Stimulated activated CD4-positive, alpha-beta T cell treated with anti-CD3 and anti-CD28 coated beads, Interleukin-4, amount 100 ng/mL, for 4 hours (primary cell): ENCODE data around the gene TRIP6.
"Not testable (repeated sequence)": the region's sequence is repeated elsewhere in the genome, so short reads cannot be mapped to it uniquely, and the experiment has no call there.

Source experiments
- DNase-seq, 2 experiments: peaks; one replicate each; pipeline ENCODE4 v3.0.0-alpha.2; 2020

TRIP6 gene

DNA sequence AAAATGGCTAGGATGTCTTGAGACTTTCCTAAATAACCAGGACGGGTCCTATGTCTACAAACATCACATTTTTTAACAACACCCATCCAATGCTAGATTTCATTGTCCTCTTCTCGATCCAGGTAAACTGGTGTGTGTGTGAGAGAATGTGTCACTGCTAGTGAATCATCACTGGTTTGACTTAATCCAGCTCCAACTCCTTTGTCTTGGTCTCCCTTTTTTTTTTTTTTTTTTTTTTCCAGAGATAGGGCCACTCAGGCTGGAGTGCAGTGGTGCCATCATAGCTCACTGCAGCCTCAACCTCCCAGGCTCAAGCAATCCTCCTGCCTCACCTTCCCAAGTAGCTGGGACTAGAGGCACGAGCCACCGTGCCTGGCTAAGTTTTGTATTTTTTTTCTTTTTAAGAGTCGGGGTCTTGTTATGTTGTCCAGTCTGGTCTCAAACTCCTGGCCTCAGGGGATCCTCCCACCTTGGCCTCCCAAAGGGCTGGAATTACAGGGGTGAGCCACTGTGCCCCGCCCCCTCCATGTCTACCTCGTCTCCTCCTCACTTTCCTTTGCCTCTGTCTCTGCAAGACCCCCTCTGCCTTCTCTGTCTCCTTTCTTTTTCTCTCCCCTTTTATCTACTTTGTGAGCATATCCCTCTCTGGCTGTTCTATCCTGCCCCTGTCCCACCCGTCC lies 24.5 kb downstream of the TRIP6 start:
- DNase-seq = no peak

DNA sequence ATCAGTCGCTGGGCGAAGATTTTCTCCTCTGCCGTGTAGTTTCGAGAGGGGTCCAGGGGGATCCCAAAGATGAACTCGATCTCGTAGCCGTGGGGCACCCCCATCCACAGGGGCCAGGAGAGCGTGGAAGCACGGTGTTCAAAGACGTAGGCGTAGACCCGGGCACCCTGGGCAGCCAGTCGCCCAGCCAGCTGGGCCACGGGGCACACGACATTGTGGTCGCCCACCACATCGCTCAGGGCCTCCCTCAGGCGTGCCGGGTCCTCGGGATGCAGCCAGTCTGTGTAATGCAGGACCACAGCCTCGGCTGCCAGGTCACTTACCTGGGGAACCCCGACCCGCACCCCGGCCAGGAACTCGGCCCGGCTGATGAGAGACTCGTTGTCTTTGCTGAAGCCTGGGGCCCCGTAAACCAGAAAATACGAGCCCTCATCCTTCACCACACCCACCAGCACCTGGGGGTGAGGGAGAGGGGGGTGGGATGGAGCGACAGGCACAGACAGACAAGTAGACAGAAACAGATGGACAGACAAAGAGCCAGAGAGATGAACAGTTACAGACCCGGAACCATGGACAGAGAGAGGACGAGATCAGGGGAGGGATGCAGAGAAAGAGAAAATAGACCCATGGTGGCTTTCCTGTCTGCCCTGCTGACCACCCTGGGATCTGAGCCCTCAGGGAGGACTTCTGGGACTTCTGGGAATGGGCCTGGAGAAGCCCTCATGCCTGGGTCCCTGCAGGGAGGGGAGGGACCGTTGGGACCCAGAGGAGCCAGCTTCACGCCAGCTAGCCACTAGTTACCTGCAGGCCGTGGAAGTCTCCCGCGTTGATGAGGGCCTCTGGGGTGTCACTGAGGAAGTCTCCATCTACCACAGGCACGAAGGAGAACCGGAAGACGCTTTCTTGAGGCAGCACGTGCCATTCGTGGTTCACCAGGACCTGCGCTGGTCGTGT lies 25.5 kb downstream of the TRIP6 start:
- no peak for DNase-seq

DNA sequence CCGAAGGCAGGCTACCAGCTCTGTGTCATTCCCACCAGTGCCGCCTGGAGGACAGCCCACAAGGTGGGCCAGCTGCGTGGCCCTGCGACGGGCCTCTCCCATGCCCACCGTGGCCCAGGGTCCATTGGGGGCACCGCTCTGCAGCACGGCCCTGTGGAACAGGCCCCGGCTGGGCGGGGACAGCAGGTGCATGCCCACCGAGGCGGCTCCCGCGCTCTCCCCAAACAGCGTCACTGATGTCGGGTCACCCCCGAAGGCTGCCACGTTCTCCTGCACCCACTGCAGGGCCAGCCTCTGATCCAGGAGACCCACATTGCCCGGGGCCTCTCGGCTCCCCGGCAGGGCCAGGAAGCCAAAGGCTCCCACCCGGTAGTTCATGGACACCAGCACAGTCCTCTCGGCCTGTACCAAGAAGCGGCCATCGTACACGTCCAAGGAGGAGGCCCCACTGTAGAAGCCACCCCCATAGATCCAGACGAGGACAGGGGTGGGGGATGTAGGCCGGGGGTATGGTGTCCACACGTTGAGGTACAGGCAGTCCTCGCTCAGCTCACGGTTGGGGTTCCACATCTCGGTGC lies 26.2 kb downstream of the TRIP6 start:
- DNase-seq = no peak

DNA sequence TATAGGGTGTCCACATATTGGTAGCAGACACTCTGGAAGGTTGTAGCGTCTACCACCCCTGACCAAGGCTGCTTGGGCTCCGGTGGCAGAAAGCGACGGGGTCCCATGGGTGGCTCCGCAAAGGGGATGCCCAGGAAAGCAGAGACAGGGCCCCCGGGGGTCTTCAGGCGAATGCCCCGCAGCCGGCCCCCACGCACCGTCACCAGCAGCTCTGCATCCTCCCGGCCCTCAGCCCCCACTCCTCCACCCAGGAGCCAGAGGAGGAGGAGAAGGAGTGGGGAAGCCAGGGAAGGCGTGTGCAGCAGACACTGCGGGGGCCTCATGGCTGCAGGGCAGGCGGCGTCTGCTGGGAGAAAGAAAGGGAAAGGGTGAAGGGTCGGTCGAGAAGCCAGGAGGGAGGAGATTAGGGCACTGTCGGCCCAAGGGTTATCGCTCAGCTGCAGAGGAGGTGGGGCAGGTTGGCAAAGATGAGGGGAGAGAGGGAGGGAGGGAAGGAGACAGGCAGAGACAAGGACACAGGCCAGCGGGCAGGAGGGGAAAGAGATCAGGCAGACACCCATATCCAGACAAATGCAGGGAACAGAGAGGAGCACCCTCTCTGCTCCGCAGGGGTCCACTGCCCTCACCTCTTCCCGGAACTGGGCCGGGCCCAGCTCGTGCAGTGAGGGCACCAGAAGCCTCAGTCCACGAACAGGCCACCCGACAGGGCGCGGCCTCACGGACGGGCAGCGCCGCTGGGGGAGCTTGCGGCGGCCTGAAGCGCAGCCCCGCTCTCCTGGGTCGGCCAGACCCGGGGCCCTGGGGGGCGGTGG lies 26.9 kb downstream of the TRIP6 start:
- no peak for DNase-seq

DNA sequence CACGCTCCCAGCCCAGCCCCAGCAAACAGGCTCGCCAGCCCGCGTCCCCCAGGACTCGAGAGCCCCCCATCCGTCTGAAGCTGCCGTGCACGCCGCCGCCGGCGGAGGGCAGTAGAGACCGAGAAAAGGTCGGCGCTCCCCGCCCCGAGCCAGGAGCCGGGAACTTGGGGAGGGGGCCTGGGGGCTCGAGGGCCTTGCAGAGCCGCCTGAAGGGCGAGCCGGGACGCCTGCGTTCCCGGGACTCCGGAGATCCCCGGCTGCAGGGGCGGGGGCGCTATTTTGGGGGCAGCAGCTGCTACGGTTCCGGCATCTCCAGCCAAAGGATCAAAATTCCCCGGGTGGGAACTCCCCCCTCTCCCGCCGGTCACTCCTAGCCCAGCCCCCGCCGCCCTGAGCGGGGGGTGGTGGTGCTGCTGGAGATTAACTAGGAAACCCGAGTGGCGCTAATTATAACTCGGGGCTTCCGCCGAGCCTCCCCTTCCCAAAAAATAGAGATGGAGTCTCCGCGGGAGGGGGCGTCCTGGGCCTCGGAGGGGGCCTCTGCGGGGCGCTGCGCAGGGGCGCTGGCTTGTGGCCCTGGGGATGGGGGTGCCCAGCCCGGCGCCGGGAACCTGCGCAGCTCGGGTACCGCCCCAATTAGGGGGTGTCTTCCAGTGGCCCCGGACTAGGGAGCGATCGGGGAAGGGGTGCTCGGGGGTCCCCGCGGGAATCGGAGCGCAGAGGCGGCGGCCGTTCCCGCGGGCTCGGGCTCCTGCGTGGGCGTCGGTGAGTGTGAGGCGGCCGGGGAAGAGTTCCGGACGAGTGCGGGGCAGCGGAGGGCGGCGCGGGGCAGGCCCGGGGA lies 27.9 kb downstream of the TRIP6 start:
- DNase-seq = peak; percentile 39 to 63

DNA sequence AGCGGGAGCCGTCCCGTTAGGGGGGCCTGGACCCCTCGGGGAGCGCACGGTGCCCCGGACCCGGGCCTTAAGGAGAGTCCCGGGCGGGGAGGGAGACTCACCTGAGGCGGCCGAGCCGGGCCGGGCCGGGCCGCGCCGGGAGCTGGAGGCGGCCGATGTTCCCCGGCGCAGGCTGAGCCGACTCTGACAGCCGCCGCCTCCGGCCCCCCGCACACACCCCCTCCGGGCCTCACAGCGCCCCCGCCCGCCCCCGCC lies 28.4 kb downstream of the TRIP6 start, which contains the start of gene ACHE:
TSS of gene ACHE (minus strand) at position 188 of the 255 bp plus-strand sequence. CDS start 1,656 bp downstream, outside the sequence.
- no peak for DNase-seq

DNA sequence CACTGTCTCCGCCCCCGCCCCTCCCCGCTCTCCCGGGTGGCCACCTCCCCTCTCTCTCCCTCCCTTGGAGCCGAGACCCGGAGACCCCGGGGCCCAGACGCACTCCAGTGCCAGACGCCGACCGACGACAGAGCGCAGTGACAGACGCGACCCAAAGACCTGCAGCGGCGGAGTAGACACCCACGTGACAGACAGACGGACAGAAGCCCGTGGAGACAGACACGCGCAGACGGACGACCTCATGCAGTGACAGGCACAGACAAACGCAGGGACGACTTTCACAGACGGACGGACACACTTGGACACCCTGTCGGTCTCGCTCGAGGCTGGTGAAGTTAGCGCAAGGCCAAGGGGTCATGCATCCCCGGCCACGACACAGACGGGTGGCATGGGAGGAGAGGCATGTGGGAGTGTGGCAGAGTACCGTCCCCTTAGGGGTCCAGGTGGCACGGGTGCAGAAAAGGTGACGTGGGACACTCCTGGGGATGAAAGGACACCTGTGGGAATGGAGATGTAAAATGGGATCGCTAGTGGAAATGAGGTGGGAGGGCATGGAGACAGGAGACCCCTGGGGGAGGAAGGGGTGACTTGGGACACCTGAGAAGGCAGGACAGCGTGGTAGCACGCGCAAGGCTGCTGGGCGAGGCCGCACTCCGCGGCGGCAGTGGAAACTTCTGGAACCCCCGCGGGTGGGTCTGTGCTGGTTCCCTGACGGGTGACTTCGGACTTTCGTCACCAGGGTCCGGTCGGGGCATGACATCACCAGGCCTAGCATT lies 29.0 kb downstream of the TRIP6 start:
- peak in 1 of 2 experiments; percentile 29 for DNase-seq

DNA sequence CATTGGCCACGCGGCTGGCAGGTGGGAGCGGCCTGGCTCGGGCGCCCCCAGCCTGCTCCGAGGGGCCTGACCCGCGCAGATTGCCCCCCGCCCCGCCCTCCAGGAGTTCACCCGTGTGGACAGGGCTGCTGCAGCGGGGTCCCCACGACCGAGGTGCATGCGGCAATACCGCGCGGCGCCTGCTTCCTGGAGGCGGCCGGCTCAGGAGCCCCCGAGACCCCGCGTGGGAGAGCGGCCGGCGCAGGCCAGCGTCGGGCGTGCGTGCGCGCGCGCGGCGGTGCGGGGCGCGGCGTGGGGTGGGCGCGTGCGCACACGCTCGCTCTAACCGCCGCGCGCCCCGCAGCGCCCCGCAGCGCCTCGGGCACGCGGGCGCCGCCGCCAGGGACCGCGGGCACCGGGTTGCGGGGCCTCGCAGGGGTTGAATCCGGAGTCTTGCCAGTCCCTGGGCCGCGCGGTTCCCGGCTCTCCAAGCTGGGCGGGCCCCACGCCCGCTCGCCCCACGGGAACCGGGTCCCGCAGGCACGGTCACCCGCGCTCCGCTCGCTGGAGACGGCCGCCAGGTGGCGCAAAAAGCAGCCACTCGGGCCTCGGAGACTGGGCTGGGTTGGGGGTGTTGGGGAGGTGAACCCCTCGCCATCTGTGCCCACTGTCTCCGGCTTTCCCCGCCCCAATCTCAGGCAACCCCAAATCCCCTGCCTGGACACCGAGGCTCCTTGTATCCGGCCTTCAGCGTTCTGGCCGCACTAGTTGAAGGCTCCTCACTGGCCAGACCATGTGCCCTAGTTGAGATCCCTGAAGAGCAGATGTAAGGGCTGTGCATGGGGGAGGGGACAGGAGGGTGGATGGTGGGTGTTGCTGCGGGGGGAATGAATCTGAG lies 29.8 kb downstream of the TRIP6 start:
- DNase-seq = peak; percentile 60 to 72

DNA sequence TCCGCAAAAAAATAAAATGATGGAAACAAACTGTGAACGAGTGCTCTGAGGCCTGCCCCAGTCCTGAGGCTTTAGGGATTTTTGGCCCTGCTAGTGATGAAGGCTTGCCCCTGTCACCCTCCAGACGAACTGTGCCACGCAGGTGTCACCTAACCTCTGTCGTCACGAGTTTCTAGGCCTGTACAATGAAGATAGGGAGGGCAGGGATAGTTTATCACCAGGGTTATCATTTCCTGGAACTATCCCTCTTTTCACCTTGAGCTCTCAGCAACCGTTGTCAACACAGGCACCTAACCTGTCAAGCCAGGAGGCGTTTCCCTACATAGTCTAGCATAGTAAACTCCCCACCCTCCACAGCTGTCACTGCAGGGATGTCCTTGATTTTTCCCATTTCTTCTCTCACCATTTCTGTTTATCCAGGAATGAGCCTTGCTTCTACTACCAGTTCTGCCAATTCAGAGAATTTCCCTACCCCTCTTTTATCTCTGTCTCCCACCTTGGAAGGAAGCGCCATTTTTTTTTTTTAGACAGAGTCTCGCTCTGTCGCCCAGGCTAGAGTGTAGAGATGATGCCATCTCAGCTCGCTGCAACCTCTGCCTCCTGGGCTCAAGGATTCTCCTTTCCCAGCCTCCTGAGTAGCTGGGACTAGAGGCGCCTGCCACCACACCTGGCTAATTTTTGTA lies 30.7 kb downstream of the TRIP6 start:
- DNase-seq = no peak

DNA sequence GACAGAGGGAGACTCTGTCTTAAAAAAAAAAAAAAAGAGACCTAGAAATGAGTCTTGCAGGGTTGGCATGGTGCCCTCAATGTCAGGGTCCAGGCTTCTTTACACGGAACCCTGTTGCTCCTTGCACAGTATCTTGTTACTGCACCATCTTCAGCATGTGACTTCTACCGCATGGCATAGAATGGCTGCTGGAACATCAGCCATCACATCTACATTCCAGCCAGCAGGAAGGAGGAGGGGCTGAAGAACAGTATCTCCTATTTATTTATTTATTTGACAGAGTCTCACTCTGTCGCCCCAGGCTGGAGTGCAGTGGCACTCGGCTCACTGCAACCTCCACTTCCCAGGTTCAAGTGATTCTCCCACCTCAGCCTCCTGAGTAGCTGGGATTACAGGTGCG lies 32.2 kb downstream of the TRIP6 start:
- no peak for DNase-seq

DNA sequence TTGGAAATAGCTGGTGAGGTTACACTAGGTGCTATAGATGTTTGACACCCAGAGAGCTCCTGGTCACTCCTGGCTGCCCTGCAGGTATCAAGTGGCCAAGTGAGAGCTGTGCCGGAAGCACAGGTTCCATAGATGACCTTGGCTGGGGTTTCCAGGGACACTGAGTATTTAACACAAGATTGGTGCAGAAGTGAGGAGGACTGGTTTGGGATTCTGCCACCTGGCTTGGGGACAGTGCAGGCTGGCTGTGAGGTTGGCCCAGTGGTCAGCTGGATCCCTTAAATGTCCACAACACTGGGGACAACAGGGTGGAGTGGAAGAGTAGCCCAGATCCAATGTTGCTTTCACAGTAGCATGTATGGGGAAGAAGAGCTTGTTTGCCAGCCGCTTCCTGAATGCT lies 33.8 kb downstream of the TRIP6 start:
- DNase-seq = no peak

DNA sequence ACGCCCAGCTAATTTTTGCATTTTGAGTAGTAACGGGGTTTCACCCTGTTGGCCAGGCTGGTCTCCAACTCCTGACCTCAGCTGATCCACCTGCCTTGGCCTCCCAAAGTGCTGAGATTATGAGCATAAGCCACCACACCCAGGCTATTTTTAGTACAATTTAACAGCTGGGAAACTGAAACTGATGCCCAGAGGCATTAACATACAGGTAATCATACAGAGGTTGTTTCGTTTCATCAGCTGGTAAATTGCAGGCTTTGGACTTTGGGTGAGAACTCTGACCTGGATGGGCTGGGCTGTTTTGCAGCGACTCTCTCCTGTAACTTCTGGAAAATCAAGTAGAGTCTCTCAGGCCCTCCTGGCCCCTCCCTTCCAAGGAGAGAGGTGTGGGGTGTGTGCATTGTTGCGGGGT lies 34.7 kb downstream of the TRIP6 start:
- DNase-seq = no peak

DNA sequence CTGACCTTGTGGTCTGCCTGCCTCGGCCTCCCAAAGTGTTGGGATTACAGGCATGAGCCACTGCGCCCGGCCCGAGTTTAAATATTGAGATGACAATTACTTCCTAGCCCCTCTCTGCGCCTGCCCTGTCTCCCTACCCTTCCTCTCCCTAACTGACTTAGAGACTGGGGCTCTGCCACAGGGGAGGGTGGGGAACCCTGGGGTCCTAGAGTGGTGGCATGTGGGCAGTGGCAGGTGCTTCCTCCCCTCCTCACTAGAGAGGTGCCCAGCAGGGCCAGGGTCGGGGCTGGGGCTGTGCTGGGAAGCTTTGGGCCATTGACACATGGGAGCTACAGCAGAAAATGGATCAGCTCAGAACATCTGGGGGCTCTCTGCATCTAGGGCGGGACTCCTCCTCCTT lies 35.5 kb downstream of the TRIP6 start:
- DNase-seq = no peak

DNA sequence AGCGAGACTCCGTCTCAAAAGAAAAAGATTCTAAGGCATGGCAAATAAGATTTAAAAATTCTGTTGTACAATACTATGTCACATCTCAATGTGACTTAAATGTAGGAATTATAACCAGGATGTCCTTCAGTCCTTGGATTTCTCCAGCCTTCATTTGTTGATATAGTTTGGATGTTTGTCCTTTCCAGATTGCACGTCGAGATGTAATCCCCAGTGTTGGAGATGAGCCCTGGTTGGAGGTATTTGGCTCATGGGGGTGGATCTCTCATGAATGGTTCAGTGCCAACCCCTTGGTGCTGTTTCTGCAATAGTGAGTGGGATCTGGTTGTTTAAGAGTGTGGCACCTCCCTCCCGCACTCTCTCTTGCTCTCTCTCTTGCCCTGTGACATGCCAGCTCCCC lies 41.3 kb downstream of the TRIP6 start:
- no peak for DNase-seq

DNA sequence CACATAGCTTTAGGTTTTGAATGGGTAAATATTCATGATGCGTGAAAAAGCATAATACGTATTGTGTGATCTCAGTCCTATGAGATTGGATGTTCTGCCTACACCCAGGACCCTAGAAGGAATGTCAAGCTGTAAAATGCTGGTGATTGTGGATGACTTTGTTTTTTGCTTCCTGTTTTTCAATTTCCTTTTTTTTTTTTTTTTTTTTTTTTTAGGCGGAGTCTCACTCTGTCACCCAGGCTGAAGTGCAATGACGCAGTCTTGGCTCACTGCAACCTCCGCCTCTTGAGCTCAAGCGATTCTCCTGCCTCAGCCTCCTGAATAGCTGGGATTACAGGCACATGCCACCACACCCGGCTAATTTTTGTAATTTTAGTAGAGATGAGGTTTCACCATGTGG lies 43.3 kb downstream of the TRIP6 start:
- DNase-seq = not testable (repeated sequence)

DNA sequence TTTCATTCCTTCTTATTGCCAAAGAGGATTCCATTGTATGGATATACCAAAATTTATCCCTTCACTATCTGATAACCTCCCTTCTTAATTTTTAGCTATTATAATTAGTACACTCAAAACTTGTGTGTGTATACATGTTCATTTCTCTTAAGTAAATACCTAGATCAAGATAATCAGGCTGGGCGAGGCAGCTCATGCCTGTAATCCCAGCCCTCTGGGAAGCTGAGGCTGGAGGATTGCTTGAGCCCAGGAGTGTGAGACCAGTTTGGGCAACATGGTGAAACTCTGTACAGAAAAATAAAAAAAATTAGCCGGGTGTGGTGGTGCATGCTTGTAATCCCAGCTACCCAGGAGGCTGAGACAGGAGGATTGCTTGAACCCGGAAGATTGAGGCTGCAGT lies 44.3 kb downstream of the TRIP6 start:
- DNase-seq = no peak

DNA sequence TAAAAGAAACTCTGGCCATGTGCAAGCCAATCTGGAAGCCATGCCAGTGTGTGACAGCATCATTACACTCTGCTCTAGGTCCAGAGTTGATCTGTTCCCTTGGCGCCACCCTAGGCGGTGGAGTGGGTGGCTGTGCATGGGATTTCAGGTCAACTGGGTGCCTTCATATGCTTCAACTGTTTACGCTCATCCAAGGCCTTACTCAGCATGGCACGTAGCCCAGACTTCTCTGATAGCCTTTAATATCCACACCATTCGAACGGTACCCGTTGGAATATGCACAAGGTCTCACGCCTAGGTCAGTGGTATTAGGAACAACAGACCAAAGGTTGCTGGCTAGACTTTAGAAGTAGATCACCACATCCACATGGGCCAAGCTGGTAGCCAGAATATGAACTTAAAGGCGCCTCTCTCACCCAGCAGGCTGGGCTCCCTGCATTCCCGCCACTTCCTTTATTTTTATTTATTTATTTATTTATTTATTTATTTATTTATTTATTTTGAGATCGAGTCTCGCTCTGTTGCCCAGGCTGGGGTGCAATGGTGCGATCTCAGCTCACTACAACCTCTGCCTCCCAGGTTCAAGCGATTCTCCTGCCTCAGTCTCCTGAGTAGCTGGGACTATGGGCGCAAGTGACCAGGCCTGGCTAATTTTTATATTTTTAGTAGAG lies 47.2 kb downstream of the TRIP6 start:
- DNase-seq = no peak

DNA sequence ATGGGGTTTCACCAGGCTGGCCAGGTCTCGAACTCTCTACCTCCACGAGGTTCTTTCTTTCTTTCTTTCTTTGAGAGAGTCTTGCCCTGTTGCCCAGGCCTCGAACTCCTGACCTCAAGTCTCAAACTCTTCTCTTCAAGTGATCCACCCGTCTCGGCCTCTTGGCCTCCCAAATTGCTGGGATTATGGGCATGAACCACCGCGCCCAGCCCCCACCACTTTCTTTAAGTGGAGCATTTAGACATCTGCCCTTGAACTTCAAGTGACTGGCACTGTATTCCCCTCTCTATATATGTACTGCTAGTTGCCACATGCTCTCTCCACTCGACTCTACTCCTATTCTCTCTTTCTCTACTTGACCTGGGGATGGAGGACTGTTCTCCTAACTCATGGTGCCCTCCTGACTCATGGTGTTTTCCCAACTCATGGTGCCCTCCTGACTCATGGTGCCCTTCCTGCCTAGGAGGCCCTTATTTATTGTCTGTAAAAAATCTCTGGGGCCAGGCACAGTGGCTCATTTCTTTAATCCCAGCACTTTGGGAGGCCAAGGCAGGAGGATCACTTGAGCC lies 47.8 kb downstream of the TRIP6 start:
- DNase-seq = no peak

DNA sequence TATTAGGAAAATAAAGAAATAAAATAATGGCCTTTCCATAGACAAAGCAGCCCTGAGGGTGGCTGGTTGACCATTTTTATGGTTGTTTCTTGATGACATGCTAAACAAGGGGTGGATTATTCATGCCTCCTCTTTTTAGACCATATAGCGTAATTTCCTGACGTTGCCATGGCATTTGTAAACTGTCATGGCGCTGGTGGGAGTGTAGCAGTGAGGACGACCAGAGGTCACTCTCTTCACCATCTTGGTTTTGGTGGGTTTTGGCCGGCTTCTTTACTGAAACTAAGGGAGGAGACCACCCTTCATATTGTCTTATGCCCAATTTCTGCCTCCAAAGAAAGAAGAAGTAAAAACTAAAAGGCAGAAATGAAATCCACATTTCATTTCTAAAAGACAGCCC lies 52.1 kb downstream of the TRIP6 start:
- not testable (repeated sequence) for DNase-seq
